HG03571 (cell line): ENCODE measurements around the gene CREB5.
"Not testable (repeated sequence)": the region's sequence is repeated elsewhere in the genome, so short reads cannot be mapped to it uniquely, and the experiment has no call there.

Source experiments
- ATAC-seq: cut with Tn5 transposase; IDR thresholded peaks from one replicate; pipeline ENCODE4 v1.9.1; 2021; ENCODE audit not compliant: unreplicated experiment

The CREB5 gene

GRCh38 chr7:28544453-28545117 lies 132.3 kb downstream of the CREB5 start:
- ATAC-seq, result no peak

GRCh38 chr7:28546067-28546466 lies 133.7 kb downstream of the CREB5 start:
- no peak for ATAC-seq

DNA sequence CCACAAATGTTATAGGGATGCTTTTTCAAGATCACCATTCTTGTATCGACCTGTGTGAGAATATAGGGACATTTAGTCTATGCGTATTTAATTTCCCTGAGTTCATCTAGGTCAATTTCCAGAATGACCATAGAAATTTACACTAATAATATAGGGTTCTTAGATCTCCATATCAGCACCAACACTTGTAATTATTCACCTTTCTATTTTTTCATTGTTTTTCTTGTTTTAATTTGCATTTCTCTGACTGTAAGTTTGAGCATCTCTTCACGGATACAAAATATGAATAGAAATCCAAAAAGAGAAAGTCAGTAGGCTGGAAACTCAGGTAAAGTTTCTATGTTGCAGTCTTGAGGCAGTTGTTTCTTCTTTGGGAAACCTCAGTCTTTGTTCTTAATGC lies 134.8 kb downstream of the CREB5 start:
- no peak for ATAC-seq

DNA sequence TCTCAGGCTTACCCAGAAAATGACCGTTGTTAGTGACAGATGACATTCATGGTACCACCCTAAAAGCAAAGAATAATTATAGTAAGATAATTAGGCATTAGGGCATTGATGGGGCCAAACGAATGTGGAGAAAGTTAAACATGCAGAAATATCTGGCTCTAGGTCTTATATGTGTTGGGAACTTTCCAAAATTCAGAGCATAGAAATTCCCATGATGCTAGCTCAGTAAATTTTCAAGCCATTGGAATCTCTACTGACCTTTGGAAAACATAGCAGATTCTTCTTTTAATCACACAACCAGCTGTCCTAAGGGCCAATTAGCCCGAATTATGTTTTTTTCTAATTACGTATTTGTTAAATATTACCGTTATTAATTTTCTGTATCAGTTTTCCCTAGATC lies 136.1 kb downstream of the CREB5 start:
- ATAC-seq, result no peak

GRCh38 chr7:28549998-28550397 lies 137.7 kb downstream of the CREB5 start:
- ATAC-seq, result no peak

GRCh38 chr7:28550580-28551186 lies 138.4 kb downstream of the CREB5 start:
- ATAC-seq, result no peak

- ATAC-seq, result no peak
These were observed 139.0 kb downstream of the CREB5 start for GRCh38 chr7:28551331-28551730.

DNA sequence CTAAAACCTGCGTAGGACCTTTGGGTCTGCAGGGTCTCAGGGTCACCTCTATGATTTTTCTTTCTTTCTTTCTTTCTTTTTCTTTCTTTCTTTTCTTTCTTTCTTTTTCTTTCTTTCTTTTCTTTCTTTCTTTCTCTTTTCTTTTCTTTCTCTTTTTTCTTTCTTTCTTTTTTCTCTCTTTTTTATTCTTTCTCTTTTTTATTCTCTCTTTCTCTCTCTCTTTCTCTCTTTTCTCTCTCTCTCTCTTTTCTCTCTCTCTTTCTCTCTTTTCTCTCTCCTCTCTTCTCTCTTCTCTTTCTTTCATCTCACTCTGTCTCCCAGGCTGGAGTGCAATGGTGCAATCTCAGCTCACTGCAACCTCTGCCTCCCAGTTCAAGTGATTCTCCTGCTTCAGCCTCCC lies 139.4 kb downstream of the CREB5 start:
- not testable (repeated sequence) for ATAC-seq

DNA sequence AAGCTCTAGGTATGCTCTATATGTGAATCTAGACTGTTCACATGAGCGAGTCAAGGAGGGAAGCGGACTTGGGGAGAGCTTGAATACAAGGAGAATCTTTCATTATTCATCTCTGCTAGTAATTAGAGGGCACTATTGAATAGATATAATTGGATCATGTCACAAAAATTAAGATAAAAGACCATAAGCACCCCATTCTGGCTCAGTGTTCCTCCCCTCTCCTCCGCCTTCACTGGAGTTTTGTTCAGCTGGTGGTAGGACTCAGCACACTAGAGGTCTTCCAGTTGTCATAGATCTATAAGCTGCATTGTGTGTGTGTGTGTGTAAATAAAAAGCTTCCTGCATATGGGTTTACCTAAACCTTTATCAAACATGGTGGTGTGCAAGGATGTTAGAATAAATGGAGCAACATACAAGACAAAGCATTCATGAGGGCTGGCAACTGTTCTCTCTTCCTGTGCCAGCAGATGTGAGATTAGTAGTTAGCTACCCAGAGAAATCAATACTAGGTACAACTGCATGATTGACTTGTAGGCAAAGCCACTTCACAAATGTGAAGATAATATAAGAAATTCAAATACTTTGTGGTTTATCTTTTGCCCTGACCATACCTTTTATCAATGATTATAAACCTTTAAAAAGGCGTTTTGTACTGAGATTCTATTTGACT lies 142.6 kb downstream of the CREB5 start:
- no peak for ATAC-seq

GRCh38 chr7:28556025-28556424 lies 143.7 kb downstream of the CREB5 start:
- no peak for ATAC-seq

DNA sequence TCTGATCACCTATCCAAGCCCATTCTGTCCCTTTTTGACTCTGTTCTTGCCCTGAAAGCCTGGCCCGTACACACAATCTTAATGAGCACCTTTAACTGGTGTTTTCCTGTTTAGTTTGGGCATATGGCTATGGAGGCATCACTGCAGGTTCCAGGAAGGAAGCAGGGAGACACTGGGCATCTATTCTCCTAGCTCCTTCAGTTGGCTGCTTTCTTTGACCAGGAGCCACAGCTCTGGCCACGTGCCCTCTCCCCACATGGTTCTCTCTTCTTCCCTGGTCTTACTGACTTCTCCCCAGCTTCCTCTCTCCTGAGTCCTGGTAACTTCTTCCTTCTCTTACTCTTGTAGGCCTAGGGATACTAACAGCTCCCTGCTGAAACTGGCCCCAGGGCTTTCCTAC lies 144.4 kb downstream of the CREB5 start:
- ATAC-seq, result no peak

GRCh38 chr7:28558236-28558635 lies 145.9 kb downstream of the CREB5 start:
- ATAC-seq, result no peak

GRCh38 chr7:28560767-28561166 lies 148.4 kb downstream of the CREB5 start:
- ATAC-seq, result no peak

- ATAC-seq, result no peak
These were observed 151.7 kb downstream of the CREB5 start for GRCh38 chr7:28564033-28564432.

DNA sequence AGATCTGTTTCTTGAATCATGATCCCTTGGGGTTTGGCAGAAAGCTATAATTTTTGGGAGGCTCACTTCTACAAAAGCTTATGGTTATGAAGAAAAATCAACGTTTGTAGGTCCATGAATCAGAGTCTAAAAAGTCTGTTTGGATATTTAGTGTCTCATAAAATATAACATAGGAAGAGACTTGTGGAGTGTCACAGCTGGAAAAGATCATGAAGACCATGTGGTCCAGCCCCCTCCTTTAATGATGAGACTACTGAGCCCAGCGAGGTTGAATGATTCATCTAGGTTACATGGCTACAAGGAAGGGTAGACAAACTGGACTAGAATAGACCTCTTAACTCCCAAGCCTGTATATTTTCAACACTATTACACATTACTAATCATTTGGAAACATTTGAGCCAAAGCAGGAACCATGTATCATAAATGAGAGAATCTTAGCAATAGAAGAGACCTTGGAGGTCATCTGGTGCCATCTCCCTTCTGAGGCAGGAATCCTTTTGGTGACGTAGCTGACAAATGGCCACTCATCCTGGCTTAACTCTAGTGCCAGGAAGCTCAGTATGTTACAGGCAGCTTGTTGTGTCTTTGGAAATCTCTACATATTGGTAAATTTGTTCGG lies 152.5 kb downstream of the CREB5 start:
- no peak for ATAC-seq

DNA sequence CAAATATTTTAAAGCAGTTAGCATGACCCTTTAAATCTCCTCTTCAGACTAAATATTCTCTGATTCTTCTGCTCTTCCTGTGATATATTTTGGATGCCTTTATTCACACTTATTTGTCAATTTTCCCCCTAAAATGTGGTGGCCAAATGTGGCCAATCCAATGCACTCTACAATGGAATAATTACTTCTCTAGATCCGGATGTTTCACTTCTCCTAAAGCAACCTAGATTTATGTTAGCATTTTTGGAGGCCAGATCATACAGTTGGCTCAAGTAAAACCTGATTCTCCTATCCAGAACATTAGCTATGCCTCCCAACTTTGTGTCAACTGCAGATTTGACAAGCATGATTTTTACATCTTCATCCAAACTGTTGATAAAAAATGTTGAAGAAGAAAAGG lies 153.7 kb downstream of the CREB5 start:
- ATAC-seq, result no peak

GRCh38 chr7:28570113-28570969 lies 158.0 kb downstream of the CREB5 start:
- ATAC-seq, result peak; percentile 75

- ATAC-seq, result no peak
These were observed 158.6 kb downstream of the CREB5 start for GRCh38 chr7:28570970-28571288.

DNA sequence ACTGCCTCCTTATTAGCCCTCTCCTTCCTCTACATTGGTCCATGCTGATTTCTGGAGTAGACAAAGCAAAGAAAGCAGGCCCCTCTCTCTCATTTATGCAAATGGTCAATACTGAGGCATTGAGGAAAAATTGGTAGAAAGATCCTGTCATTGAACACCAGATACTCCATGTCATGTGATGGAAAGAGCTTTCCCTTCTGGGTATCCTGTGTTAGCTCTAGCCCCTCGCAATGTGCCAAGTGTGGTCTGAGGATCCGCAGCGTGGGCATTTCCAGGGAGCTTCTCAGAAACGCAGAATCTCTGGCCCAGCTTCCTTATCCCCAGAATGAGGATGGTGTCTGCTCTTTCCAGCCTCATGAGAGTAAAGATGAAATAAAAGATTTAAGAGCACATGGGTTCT lies 159.1 kb downstream of the CREB5 start:
- ATAC-seq, result no peak

GRCh38 chr7:28572321-28573058 lies 160.2 kb downstream of the CREB5 start:
- ATAC-seq, result no peak
